CD4-positive, CD25-positive, alpha-beta regulatory T cell (primary cell): ENCODE data around the gene OTOP3. TPM values are rescaled to one million over a fixed set of nuclear protein-coding genes. Genes with fewer than 3 reads are reported as not detected.

Experiments used
- ATAC-seq, 2 donors: fragments of 150-1000 bp; cut with Tn5 transposase; one replicate each; pipeline ENCODE4 v1.10.0; 2021; ENCODE audit warnings: low read depth in 2 of 2, moderate number of reproducible peaks in 2 of 2, moderate library complexity in 1 of 2
- DNase-seq, 3 donors: peaks; one replicate each; pipeline versions ENCODE4 v3.0.0 to v3.0.0-alpha.2; 2012 to 2022; ENCODE audit warnings: mixed read lengths in 1 of 3
- H3K27ac ChIP-seq: one replicate; pipeline ENCODE4 v1.7.0; 2013; ENCODE audit warnings: mild to moderate bottlenecking, low read length; ENCODE audit not compliant: insufficient read depth, poor library complexity, severe bottlenecking
- H3K27me3 ChIP-seq: one replicate; pipeline ENCODE4 v1.7.0; 2013; ENCODE audit warnings: low read length; ENCODE audit not compliant: control insufficient read depth, insufficient read depth
- H3K36me3 ChIP-seq: one replicate; pipeline ENCODE4 v1.7.0; 2013; ENCODE audit warnings: mild to moderate bottlenecking, low read length, moderate library complexity; ENCODE audit not compliant: control insufficient read depth, insufficient read depth
- H3K4me1 ChIP-seq: 2 replicates; pipeline ENCODE4 v1.7.0; 2013; ENCODE audit warnings: mild to moderate bottlenecking, low read length; ENCODE audit not compliant: insufficient read depth, control insufficient read depth, poor library complexity, severe bottlenecking
- H3K4me3 ChIP-seq: one replicate; pipeline ENCODE4 v1.7.0; 2013; ENCODE audit warnings: low read depth, mild to moderate bottlenecking, low read length, moderate library complexity
- H3K9me3 ChIP-seq, 2 experiments: 1 replicate in 1 of 2; 2 replicates in 1 of 2; pipeline ENCODE4 v1.7.0; 2013; ENCODE audit warnings: low read length in 2 of 2, mild to moderate bottlenecking in 1 of 2, moderate library complexity in 1 of 2; ENCODE audit not compliant: control insufficient read depth in 2 of 2
- H3K27ac Mint-ChIP-seq, 3 donors: one replicate each; pipeline ENCODE4 v1.8.0; 2020 to 2022; ENCODE audit warnings: mild to moderate bottlenecking in 3 of 3, mixed read lengths in 3 of 3, moderate library complexity in 2 of 3
- H3K27me3 Mint-ChIP-seq: one replicate; pipeline ENCODE4 v1.8.0; 2022; ENCODE audit warnings: mild to moderate bottlenecking, mixed read lengths
- H3K36me3 Mint-ChIP-seq: one replicate; pipeline ENCODE4 v1.8.0; 2020; ENCODE audit warnings: mixed read lengths
- H3K4me1 Mint-ChIP-seq, 4 donors: one replicate each; pipeline ENCODE4 v1.8.0; 2020 to 2022; ENCODE audit warnings: mixed read lengths in 4 of 4, mild to moderate bottlenecking in 1 of 4
- H3K4me3 Mint-ChIP-seq, 4 donors: one replicate each; pipeline ENCODE4 v1.8.0; 2020 to 2022; ENCODE audit warnings: mild to moderate bottlenecking in 4 of 4, mixed read lengths in 4 of 4, moderate library complexity in 3 of 4
- H3K9me3 Mint-ChIP-seq, 7 donors: one replicate each; pipeline ENCODE4 v1.8.0; 2020 to 2022; ENCODE audit warnings: mixed read lengths in 7 of 7, mild to moderate bottlenecking in 3 of 7, moderate library complexity in 2 of 7
- polyA plus RNA-seq, 4 donors: library from polyadenylated mRNA; unstranded; fragments of 300-500 nt; fragmentation: Illumina TruSeq; gene quantifications; one replicate each; pipeline ENCODE4 v1.2.3, GENCODE V29; 2021
- total RNA-seq: library from RNA; stranded (reverse); gene quantifications from one replicate; pipeline ENCODE4 v1.2.3, GENCODE V29; 2022

The OTOP3 gene
- total and polyA plus RNA-seq, 5 donors from 2014 or later, result not detected

GRCh38 chr17:74937064-74938051, 1.7 kb downstream of the OTOP3 start:
- H3K27ac Mint-ChIP-seq, result no peak overlapping the region
- Histone ChIP-seq H3K9me3 (no peaks in the 10 kb centered on the region), H3K27me3 (peaks cover 17% of the 10 kb centered on the region), H3K27ac (no peak overlapping the region), H3K36me3 (no peaks in the 10 kb centered on the region), H3K4me3 (no peak overlapping the region), H3K4me1 (peaks cover 4% of the 10 kb centered on the region)
- no peaks in the 10 kb centered on the region for H3K36me3 Mint-ChIP-seq
- peaks cover 0 to 1% (median 0%) of the 10 kb centered on the region in 7 donors for H3K9me3 Mint-ChIP-seq
- no peak overlapping the region for H3K4me3 Mint-ChIP-seq
- ATAC-seq (no peak), DNase-seq (no peak)
- H3K27me3 Mint-ChIP-seq, result peaks cover 66% of the 10 kb centered on the region
- H3K4me1 Mint-ChIP-seq, result no peaks in the 10 kb centered on the region

- Histone ChIP-seq H3K36me3 (no peaks in the 10 kb centered on the region), H3K27ac (no peak overlapping the region), H3K4me1 (peaks cover 4% of the 10 kb centered on the region), H3K27me3 (peaks cover 17% of the 10 kb centered on the region), H3K9me3 (no peaks in the 10 kb centered on the region), H3K4me3 (no peak overlapping the region)
- peaks cover 0 to 1% (median 0%) of the 10 kb centered on the region in 7 donors for H3K9me3 Mint-ChIP-seq
- DNase-seq (no peak), ATAC-seq (no peak)
- H3K4me1 Mint-ChIP-seq, result no peaks in the 10 kb centered on the region
- H3K36me3 Mint-ChIP-seq, result no peaks in the 10 kb centered on the region
- H3K27ac Mint-ChIP-seq, result peak overlapping the region in 1 of 3 donors; percentile 8
- H3K27me3 Mint-ChIP-seq, result peaks cover 60% of the 10 kb centered on the region
- no peak overlapping the region for H3K4me3 Mint-ChIP-seq
Measured at GRCh38 chr17:74938194-74938950, 2.7 kb downstream of the OTOP3 start.

GRCh38 chr17:74939534-74939933, 3.8 kb downstream of the OTOP3 start:
- Histone ChIP-seq H3K36me3 (no peaks in the 10 kb centered on the region), H3K27ac (no peak overlapping the region), H3K27me3 (peaks cover 17% of the 10 kb centered on the region), H3K9me3 (no peaks in the 10 kb centered on the region), H3K4me1 (peaks cover 4% of the 10 kb centered on the region), H3K4me3 (no peak overlapping the region)
- Mint-ChIP-seq H3K36me3 (no peaks in the 10 kb centered on the region), H3K4me3 (no peak overlapping the region), H3K9me3 (peaks cover 0 to 1% (median 0%) of the 10 kb centered on the region in 7 donors), H3K27ac (no peak overlapping the region), H3K27me3 (peaks cover 56% of the 10 kb centered on the region), H3K4me1 (no peaks in the 10 kb centered on the region)
- no peak for DNase-seq
- ATAC-seq, result no peak

- no peaks in the 10 kb centered on the region for H3K36me3 ChIP-seq
- no peaks in the 10 kb centered on the region for H3K4me1 ChIP-seq
- ATAC-seq (no peak), DNase-seq (no peak)
- no peaks in the 10 kb centered on the region for H3K9me3 ChIP-seq
- H3K4me1 Mint-ChIP-seq, result no peaks in the 10 kb centered on the region
- no peak overlapping the region for H3K4me3 Mint-ChIP-seq
- H3K27ac ChIP-seq, result no peak overlapping the region
- H3K4me3 ChIP-seq, result no peak overlapping the region
- no peak overlapping the region for H3K27ac Mint-ChIP-seq
- H3K27me3 Mint-ChIP-seq, result peaks cover 59% of the 10 kb centered on the region
- no peaks in the 10 kb centered on the region for H3K36me3 Mint-ChIP-seq
- H3K27me3 ChIP-seq, result peaks cover 17% of the 10 kb centered on the region
- peaks cover 0 to 1% (median 0%) of the 10 kb centered on the region in 7 donors for H3K9me3 Mint-ChIP-seq
Measured at GRCh38 chr17:74941128-74941725, 5.5 kb downstream of the OTOP3 start.

DNA sequence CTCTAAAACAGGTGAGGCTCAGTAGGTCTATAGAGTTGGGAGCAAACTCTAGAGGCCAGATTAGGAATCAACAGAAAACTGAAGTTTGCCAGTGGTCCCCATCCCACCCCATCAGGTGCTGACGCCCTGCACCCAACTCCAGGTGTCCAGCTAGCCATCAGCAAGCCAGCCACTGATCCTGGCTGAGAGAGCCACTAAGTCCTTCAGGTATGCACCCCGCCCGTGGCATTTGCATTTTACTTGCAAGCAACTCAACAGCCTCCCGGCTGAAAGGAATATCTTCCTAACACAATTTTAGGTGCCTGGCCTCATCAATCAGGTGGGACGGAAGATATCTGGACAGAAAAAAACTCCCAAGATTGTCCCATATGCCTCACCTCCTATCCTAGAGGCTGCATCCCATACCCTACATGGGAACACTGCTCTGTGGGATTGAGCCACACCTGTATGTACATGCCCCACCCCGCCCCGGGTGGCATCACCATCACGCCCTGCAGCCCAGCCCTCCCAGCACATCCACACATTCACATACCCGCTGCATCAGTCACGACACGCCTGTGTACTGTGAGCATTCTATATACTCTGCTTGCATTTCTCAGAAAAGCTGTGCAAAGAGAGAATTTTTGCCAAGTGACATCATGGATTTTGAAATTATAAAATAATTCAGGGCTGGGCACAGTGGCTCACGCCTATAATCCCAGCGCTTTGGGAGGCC, 8.3 kb downstream of the OTOP3 start:
- H3K4me1 ChIP-seq, result no peaks in the 10 kb centered on the region
- H3K27me3 ChIP-seq, result peaks cover 4% of the 10 kb centered on the region
- H3K36me3 Mint-ChIP-seq, result no peaks in the 10 kb centered on the region
- no peak overlapping the region for H3K27ac ChIP-seq
- H3K27ac Mint-ChIP-seq, result peak overlapping the region in 1 of 3 donors; percentile 69
- no peaks in the 10 kb centered on the region for H3K36me3 ChIP-seq
- ATAC-seq, result no peak
- no peaks in the 10 kb centered on the region for H3K9me3 Mint-ChIP-seq
- no peaks in the 10 kb centered on the region for H3K9me3 ChIP-seq
- H3K27me3 Mint-ChIP-seq, result peaks cover 33% of the 10 kb centered on the region
- H3K4me3 Mint-ChIP-seq, result no peak overlapping the region
- no peaks in the 10 kb centered on the region for H3K4me1 Mint-ChIP-seq
- no peak for DNase-seq
- H3K4me3 ChIP-seq, result no peak overlapping the region

- Histone ChIP-seq H3K36me3 (no peaks in the 10 kb centered on the region), H3K4me3 (no peak overlapping the region), H3K27me3 (peaks cover 2% of the 10 kb centered on the region), H3K27ac (no peak overlapping the region), H3K9me3 (no peaks in the 10 kb centered on the region), H3K4me1 (no peaks in the 10 kb centered on the region)
- Mint-ChIP-seq H3K4me3 (no peak overlapping the region), H3K27me3 (peaks cover 26% of the 10 kb centered on the region), H3K9me3 (no peaks in the 10 kb centered on the region), H3K36me3 (no peaks in the 10 kb centered on the region), H3K4me1 (no peaks in the 10 kb centered on the region), H3K27ac (no peak overlapping the region)
- DNase-seq, result no peak
- ATAC-seq, result no peak
Measured at GRCh38 chr17:74945543-74945942, 9.8 kb downstream of the OTOP3 start.

- no peaks in the 10 kb centered on the region for H3K9me3 ChIP-seq
- H3K27me3 Mint-ChIP-seq, result peaks cover 22% of the 10 kb centered on the region
- no peaks in the 10 kb centered on the region for H3K4me1 ChIP-seq
- no peak overlapping the region for H3K27ac Mint-ChIP-seq
- no peaks in the 10 kb centered on the region for H3K36me3 Mint-ChIP-seq
- no peak overlapping the region for H3K4me3 Mint-ChIP-seq
- peaks cover 2% of the 10 kb centered on the region for H3K27me3 ChIP-seq
- no peak for DNase-seq
- H3K4me3 ChIP-seq, result no peak overlapping the region
- no peaks in the 10 kb centered on the region for H3K36me3 ChIP-seq
- H3K27ac ChIP-seq, result no peak overlapping the region
- H3K9me3 Mint-ChIP-seq, result no peaks in the 10 kb centered on the region
- no peak for ATAC-seq
- H3K4me1 Mint-ChIP-seq, result no peaks in the 10 kb centered on the region
Measured at GRCh38 chr17:74946641-74947040, 10.9 kb downstream of the OTOP3 start.
